ENCODE data around the gene MMP15. TPM values are rescaled to one million over a fixed set of nuclear protein-coding genes. Genes with fewer than 3 reads are reported as not detected.
"Not testable (repeated sequence)": the region's sequence is repeated elsewhere in the genome, so short reads cannot be mapped to it uniquely, and the experiment has no call there.

MMP15 gene
- polyA plus RNA-seq, 1 donor (not counting 4 experiments of a cell fraction or from before 2014, with no cell fraction given) = 3.7 TPM

- DNase-seq (ENCODE audit: low read depth, low spot score) (no peak), FAIRE-seq (no peak)
- TF ChIP-seq, protein P1, sequence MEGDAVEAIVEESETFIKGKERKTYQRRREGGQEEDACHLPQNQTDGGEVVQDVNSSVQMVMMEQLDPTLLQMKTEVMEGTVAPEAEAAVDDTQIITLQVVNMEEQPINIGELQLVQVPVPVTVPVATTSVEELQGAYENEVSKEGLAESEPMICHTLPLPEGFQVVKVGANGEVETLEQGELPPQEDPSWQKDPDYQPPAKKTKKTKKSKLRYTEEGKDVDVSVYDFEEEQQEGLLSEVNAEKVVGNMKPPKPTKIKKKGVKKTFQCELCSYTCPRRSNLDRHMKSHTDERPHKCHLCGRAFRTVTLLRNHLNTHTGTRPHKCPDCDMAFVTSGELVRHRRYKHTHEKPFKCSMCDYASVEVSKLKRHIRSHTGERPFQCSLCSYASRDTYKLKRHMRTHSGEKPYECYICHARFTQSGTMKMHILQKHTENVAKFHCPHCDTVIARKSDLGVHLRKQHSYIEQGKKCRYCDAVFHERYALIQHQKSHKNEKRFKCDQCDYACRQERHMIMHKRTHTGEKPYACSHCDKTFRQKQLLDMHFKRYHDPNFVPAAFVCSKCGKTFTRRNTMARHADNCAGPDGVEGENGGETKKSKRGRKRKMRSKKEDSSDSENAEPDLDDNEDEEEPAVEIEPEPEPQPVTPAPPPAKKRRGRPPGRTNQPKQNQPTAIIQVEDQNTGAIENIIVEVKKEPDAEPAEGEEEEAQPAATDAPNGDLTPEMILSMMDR (optimal IDR thresholded peaks at IDR 0.05 in 1 of 3, IDR thresholded peaks at IDR 0.05 in 1 of 3, conservative IDR thresholded peaks at IDR 0.05 in 1 of 3; ENCODE audit: extremely low read depth in 1 of 3, insufficient read depth in 2 of 3, low read length in 3 of 3) = no peak
- Histone ChIP-seq H3K9me1 (ENCODE audit: control insufficient read depth, extremely low read depth, insufficient read depth, low read length) (no peaks in the 10 kb centered on the region), H3K27ac (ENCODE audit: control insufficient read depth, insufficient read depth, low read length) (no peak overlapping the region), H3K9me3 (ENCODE audit: control insufficient read depth, low read depth, low read length) (no peaks in the 10 kb centered on the region), H3K27me3 (ENCODE audit: control insufficient read depth, extremely low read depth, insufficient read depth, low read length) (no peaks in the 10 kb centered on the region), H4K20me1 (ENCODE audit: control insufficient read depth, extremely low read depth, insufficient read depth, low read length) (no peaks in the 10 kb centered on the region), H3K36me3 (ENCODE audit: control insufficient read depth in 2 of 2, extremely low read depth in 1 of 2, insufficient read depth in 2 of 2, low read length in 2 of 2) (no peaks in the 10 kb centered on the region), H3K79me2 (ENCODE audit: control insufficient read depth, insufficient read depth, low read length) (no peaks in the 10 kb centered on the region), H3K4me2 (ENCODE audit: control insufficient read depth, extremely low read depth, insufficient read depth, low read depth, low read length) (no peak overlapping the region), H3K4me1 (ENCODE audit: control insufficient read depth, extremely low read depth, insufficient read depth, low read length) (no peaks in the 10 kb centered on the region), H3K4me3 (ENCODE audit: control insufficient read depth in 2 of 3, extremely low read depth in 1 of 3, insufficient read depth in 2 of 3, low read depth in 1 of 3, low read length in 3 of 3) (no peak overlapping the region), H3K9ac (ENCODE audit: control insufficient read depth, extremely low read depth, insufficient read depth, low read length) (no peak overlapping the region), H2AFZ (ENCODE audit: control insufficient read depth, low read length) (no peak overlapping the region)
- dilution Hi-C loops (cut with MboI; ENCODE audit: extremely low pct_ligation_motif_present, low sequenced_read_pairs) = no loop called here
Observed at GRCh38 chr16:58070585-58070984, 45.0 kb downstream of the MMP15 start.

DNA sequence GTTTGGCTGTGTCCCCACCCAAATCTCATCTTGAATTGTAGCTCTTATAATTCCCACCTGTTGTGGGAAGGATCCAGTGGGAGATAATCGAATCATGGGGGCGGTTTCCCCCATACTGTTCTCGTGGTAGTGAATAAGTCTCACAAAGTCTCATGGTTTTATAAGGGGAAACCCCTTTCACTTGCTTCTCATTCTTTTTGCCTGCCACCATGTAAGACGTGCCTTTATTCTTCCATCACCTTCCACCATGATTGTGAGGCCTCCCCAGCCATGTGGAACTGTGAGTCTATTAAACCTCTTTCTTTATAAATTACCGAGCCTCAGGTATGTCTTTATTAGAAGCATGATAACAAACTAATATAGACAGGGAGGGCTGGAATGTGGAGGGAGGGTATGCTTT, 46.6 kb downstream of the MMP15 start:
- H2AFZ ChIP-seq (ENCODE audit: control insufficient read depth, low read length); H3K4me1 ChIP-seq (ENCODE audit: control insufficient read depth, extremely low read depth, insufficient read depth, low read length); dilution Hi-C loops (cut with MboI; ENCODE audit: extremely low pct_ligation_motif_present, low sequenced_read_pairs); H3K9me3 ChIP-seq (ENCODE audit: control insufficient read depth, low read depth, low read length); H3K79me2 ChIP-seq (ENCODE audit: control insufficient read depth, insufficient read depth, low read length); H3K9me1 ChIP-seq (ENCODE audit: control insufficient read depth, extremely low read depth, insufficient read depth, low read length); H3K4me3 ChIP-seq (ENCODE audit: control insufficient read depth in 2 of 3, extremely low read depth in 1 of 3, insufficient read depth in 2 of 3, low read depth in 1 of 3, low read length in 3 of 3); H3K4me2 ChIP-seq (ENCODE audit: control insufficient read depth, extremely low read depth, insufficient read depth, low read depth, low read length); FAIRE-seq; H3K9ac ChIP-seq (ENCODE audit: control insufficient read depth, extremely low read depth, insufficient read depth, low read length); H3K27ac ChIP-seq (ENCODE audit: control insufficient read depth, insufficient read depth, low read length); H3K27me3 ChIP-seq (ENCODE audit: control insufficient read depth, extremely low read depth, insufficient read depth, low read length); H3K36me3 ChIP-seq (ENCODE audit: control insufficient read depth in 2 of 2, extremely low read depth in 1 of 2, insufficient read depth in 2 of 2, low read length in 2 of 2); DNase-seq (ENCODE audit: low read depth, low spot score); H4K20me1 ChIP-seq (ENCODE audit: control insufficient read depth, extremely low read depth, insufficient read depth, low read length): not testable (repeated sequence)

GRCh38 chr16:58073086-58073485, 47.5 kb downstream of the MMP15 start:
- H3K27ac ChIP-seq (ENCODE audit: control insufficient read depth, insufficient read depth, low read length); DNase-seq (ENCODE audit: low read depth, low spot score); H3K9ac ChIP-seq (ENCODE audit: control insufficient read depth, extremely low read depth, insufficient read depth, low read length); H3K9me3 ChIP-seq (ENCODE audit: control insufficient read depth, low read depth, low read length); H3K4me1 ChIP-seq (ENCODE audit: control insufficient read depth, extremely low read depth, insufficient read depth, low read length); H3K36me3 ChIP-seq (ENCODE audit: control insufficient read depth in 2 of 2, extremely low read depth in 1 of 2, insufficient read depth in 2 of 2, low read length in 2 of 2); H3K4me3 ChIP-seq (ENCODE audit: control insufficient read depth in 2 of 3, extremely low read depth in 1 of 3, insufficient read depth in 2 of 3, low read depth in 1 of 3, low read length in 3 of 3); dilution Hi-C loops (cut with MboI; ENCODE audit: extremely low pct_ligation_motif_present, low sequenced_read_pairs); H3K79me2 ChIP-seq (ENCODE audit: control insufficient read depth, insufficient read depth, low read length); H4K20me1 ChIP-seq (ENCODE audit: control insufficient read depth, extremely low read depth, insufficient read depth, low read length); H2AFZ ChIP-seq (ENCODE audit: control insufficient read depth, low read length); H3K9me1 ChIP-seq (ENCODE audit: control insufficient read depth, extremely low read depth, insufficient read depth, low read length); H3K27me3 ChIP-seq (ENCODE audit: control insufficient read depth, extremely low read depth, insufficient read depth, low read length); FAIRE-seq; H3K4me2 ChIP-seq (ENCODE audit: control insufficient read depth, extremely low read depth, insufficient read depth, low read depth, low read length): not testable (repeated sequence)

All from keratinocyte (primary cell).